ENCODE measurements around the gene HTR6.

Gene HTR6

DNA sequence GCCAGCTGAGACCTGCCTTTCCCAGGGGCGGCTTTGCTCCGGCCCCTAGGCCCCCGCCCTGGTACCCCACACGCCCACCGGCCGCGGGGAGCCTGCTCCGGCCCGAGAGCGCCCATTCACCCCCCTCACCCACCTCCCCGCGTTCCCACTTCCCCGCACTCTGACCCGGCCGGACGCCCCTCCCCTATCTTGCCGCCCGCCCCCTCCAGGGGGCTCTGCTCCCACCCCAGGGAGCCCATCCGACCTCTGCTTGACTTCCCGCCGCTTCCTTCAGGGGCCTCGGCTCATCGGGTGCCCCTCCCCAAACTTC is 466 bp downstream of the HTR6 start:
- Histone ChIP-seq H2AFZ (ENCODE audit: low read length) (no peak overlapping the region), H3K4me1 (ENCODE audit: insufficient read depth, low read length, poor library complexity, severe bottlenecking) (no peaks in the 10 kb centered on the region), H4K20me1 (ENCODE audit: insufficient read depth, low read length, poor library complexity, severe bottlenecking) (no peaks in the 10 kb centered on the region), H3K79me2 (ENCODE audit: insufficient read depth, low read length) (no peaks in the 10 kb centered on the region), H3K36me3 (ENCODE audit: insufficient read depth, low read length) (no peaks in the 10 kb centered on the region), H3K4me2 (ENCODE audit: low read depth, low read length, poor library complexity, severe bottlenecking) (no peak overlapping the region), H3K27me3 (ENCODE audit: insufficient read depth, low read length, poor library complexity, severe bottlenecking) (no peaks in the 10 kb centered on the region), H3K4me3 (ENCODE audit: low read length, poor library complexity, severe bottlenecking) (no peak overlapping the region), H3K9me2 (replicated peaks; ENCODE audit: low read depth, low read length) (no peaks in the 10 kb centered on the region), H3F3A (ENCODE audit: low read depth) (no peaks in the 10 kb centered on the region), H3K9me3 (ENCODE audit: insufficient read depth, low read depth, low read length) (no peaks in the 10 kb centered on the region), H3K9ac (ENCODE audit: low read depth, low read length, poor library complexity, severe bottlenecking) (no peak overlapping the region)
- TF ChIP-seq, protein P1, sequence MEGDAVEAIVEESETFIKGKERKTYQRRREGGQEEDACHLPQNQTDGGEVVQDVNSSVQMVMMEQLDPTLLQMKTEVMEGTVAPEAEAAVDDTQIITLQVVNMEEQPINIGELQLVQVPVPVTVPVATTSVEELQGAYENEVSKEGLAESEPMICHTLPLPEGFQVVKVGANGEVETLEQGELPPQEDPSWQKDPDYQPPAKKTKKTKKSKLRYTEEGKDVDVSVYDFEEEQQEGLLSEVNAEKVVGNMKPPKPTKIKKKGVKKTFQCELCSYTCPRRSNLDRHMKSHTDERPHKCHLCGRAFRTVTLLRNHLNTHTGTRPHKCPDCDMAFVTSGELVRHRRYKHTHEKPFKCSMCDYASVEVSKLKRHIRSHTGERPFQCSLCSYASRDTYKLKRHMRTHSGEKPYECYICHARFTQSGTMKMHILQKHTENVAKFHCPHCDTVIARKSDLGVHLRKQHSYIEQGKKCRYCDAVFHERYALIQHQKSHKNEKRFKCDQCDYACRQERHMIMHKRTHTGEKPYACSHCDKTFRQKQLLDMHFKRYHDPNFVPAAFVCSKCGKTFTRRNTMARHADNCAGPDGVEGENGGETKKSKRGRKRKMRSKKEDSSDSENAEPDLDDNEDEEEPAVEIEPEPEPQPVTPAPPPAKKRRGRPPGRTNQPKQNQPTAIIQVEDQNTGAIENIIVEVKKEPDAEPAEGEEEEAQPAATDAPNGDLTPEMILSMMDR (conservative IDR thresholded peaks at IDR 0.05; ENCODE audit: low read length), result no peak
- TF ChIP-seq EZH2phosphoT487 (IDR thresholded peaks at IDR 0.05; ENCODE audit: borderline replicate concordance), result no peak

GRCh38 chr1:19665496-19666465 is 1.1 kb downstream of the HTR6 start:
- Histone ChIP-seq H3K79me2 (ENCODE audit: insufficient read depth, low read length) (no peaks in the 10 kb centered on the region), H3K36me3 (ENCODE audit: insufficient read depth, low read length) (no peaks in the 10 kb centered on the region), H3K4me3 (ENCODE audit: low read length, poor library complexity, severe bottlenecking) (no peak overlapping the region), H4K20me1 (ENCODE audit: insufficient read depth, low read length, poor library complexity, severe bottlenecking) (no peaks in the 10 kb centered on the region), H2AFZ (ENCODE audit: low read length) (no peak overlapping the region), H3K9ac (ENCODE audit: low read depth, low read length, poor library complexity, severe bottlenecking) (no peak overlapping the region), H3K4me2 (ENCODE audit: low read depth, low read length, poor library complexity, severe bottlenecking) (no peak overlapping the region), H3K9me2 (replicated peaks; ENCODE audit: low read depth, low read length) (no peaks in the 10 kb centered on the region), H3K9me3 (ENCODE audit: insufficient read depth, low read depth, low read length) (no peaks in the 10 kb centered on the region), H3K4me1 (ENCODE audit: insufficient read depth, low read length, poor library complexity, severe bottlenecking) (no peaks in the 10 kb centered on the region), H3F3A (ENCODE audit: low read depth) (no peaks in the 10 kb centered on the region), H3K27me3 (ENCODE audit: insufficient read depth, low read length, poor library complexity, severe bottlenecking) (no peaks in the 10 kb centered on the region)
- TF ChIP-seq, protein P1 (conservative IDR thresholded peaks at IDR 0.05; ENCODE audit: low read length), result no peak
- no peak for TF ChIP-seq EZH2phosphoT487 (IDR thresholded peaks at IDR 0.05; ENCODE audit: borderline replicate concordance)

GRCh38 chr1:19668888-19669287 is 4.2 kb downstream of the HTR6 start:
- H3K4me2 ChIP-seq (ENCODE audit: low read depth, low read length, poor library complexity, severe bottlenecking), result no peak overlapping the region
- no peaks in the 10 kb centered on the region for H3K27me3 ChIP-seq (ENCODE audit: insufficient read depth, low read length, poor library complexity, severe bottlenecking)
- H3K4me3 ChIP-seq (ENCODE audit: low read length, poor library complexity, severe bottlenecking), result no peak overlapping the region

More at GRCh38 chr1:19668888-19669287, 4.2 kb downstream of the HTR6 start:
- H3K9me3 ChIP-seq (ENCODE audit: insufficient read depth, low read depth, low read length), result no peaks in the 10 kb centered on the region
- TF ChIP-seq EZH2phosphoT487 (IDR thresholded peaks at IDR 0.05; ENCODE audit: borderline replicate concordance), result no peak
- TF ChIP-seq, protein P1 (conservative IDR thresholded peaks at IDR 0.05; ENCODE audit: low read length), result no peak
- no peaks in the 10 kb centered on the region for H4K20me1 ChIP-seq (ENCODE audit: insufficient read depth, low read length, poor library complexity, severe bottlenecking)
- H3K36me3 ChIP-seq (ENCODE audit: insufficient read depth, low read length), result no peaks in the 10 kb centered on the region
- H3K9me2 ChIP-seq (replicated peaks; ENCODE audit: low read depth, low read length), result no peaks in the 10 kb centered on the region
- no peaks in the 10 kb centered on the region for H3F3A ChIP-seq (ENCODE audit: low read depth)
- H3K9ac ChIP-seq (ENCODE audit: low read depth, low read length, poor library complexity, severe bottlenecking), result no peak overlapping the region
- H3K79me2 ChIP-seq (ENCODE audit: insufficient read depth, low read length), result no peaks in the 10 kb centered on the region
- no peak overlapping the region for H2AFZ ChIP-seq (ENCODE audit: low read length)
- H3K4me1 ChIP-seq (ENCODE audit: insufficient read depth, low read length, poor library complexity, severe bottlenecking), result no peaks in the 10 kb centered on the region

Data from Loucy (cell line).